GM12873 (cell line): ENCODE data around the gene GUCA2A.

ENCODE experiments used
- TF ChIP-seq, protein P1 (sequence below): IDR thresholded peaks from 2 replicates; pipeline ENCODE4 v1.5.1; 2012; ENCODE audit warnings: low read depth, mild to moderate bottlenecking, moderate library complexity, low read length, control low read depth; ENCODE audit not compliant: insufficient read depth; ENCODE audit errors: missing control alignments

GUCA2A gene

DNA sequence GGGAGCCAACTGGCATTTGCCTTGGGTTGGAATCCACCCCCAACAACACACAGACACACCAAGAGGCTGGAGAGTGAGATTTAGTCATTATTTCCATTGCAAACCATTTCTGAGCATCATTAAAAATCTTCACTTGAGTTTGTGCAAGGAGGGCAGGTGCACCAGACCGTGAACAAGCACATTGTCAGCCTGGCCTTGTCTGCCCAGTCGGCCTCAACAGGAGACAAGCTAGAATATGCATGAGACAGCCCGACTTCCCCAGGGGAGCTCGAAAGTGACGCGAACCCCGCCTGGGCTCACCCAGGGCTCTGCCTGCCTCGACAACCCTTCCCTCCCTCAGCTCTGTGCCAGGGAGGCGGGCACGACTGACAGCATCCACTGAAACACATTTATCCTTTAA lies 26.8 kb downstream of the GUCA2A start:
- TF ChIP-seq, protein P1, sequence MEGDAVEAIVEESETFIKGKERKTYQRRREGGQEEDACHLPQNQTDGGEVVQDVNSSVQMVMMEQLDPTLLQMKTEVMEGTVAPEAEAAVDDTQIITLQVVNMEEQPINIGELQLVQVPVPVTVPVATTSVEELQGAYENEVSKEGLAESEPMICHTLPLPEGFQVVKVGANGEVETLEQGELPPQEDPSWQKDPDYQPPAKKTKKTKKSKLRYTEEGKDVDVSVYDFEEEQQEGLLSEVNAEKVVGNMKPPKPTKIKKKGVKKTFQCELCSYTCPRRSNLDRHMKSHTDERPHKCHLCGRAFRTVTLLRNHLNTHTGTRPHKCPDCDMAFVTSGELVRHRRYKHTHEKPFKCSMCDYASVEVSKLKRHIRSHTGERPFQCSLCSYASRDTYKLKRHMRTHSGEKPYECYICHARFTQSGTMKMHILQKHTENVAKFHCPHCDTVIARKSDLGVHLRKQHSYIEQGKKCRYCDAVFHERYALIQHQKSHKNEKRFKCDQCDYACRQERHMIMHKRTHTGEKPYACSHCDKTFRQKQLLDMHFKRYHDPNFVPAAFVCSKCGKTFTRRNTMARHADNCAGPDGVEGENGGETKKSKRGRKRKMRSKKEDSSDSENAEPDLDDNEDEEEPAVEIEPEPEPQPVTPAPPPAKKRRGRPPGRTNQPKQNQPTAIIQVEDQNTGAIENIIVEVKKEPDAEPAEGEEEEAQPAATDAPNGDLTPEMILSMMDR, result no peak

DNA sequence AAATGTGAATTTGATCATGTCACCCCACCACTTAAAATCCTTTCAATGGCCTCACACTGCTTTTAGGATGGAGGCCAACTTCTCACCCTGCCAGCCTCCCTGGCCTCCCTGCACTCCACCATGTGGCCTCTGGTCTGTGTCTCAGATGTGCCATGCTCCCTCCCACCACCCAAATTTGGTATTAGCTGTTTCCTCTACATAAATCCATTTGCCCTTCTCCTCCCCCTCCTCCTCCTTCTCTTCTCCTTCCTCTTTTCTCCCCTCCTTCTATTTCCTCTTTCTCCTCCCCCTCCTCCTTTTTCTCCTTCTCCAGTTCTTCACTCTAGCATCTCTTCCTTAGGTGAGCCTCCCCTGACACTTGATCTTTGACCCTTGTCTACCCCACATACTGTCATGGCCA lies 28.1 kb downstream of the GUCA2A start:
- TF ChIP-seq, protein P1, result no peak

DNA sequence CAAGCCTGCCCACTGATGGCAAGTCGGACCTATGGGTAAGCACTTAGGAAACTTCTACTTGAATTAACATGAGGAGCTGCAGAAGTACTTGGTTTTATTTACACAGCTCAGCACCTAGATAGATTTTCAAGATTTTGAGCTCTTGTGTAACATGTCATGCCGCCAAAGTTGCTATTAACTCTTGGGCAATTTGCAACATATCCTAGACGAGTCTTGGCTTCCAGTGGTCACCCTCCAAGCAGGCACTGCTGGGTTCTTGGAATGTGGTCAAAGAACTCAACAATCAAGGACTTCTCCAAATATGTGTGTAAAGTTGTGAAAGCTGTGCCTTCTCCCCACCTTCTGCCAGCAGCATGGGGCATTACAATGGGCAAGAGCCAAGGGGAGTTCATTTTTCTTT lies 29.1 kb downstream of the GUCA2A start:
- TF ChIP-seq, protein P1, result no peak

DNA sequence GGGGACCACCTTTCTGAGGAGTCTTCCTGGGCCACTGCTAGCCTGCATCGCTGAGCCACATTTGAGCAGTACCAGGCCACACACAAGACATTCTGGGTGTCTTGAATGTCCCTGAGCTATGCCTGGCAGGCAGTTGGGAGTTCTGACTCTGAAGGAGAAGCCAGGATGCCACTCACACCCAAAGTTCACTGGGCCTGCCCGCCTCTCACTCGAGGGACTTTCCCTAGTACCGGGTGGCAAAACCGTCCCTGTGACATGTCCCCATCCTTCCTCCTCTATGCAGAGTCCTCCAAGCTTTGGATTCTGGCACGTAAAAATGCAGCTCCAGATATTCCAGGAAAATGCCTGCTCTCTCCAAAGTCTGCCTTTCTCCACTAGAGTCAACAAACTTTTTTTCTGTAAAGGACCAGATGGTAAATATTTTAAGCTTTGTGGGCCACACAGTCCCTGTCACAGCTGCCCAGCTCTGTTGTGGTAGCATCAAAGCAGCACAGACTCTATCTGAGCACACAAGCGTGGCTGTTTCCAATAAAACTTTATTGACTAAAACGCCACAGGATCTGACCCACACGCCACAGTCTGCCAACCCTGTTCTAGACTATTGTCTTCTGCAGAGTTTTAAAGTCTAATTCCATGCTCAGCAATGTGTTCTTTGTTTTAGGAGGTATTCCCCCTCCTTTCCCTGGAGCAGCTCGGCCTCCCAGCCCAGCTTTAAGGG lies 30.6 kb downstream of the GUCA2A start:
- TF ChIP-seq, protein P1, result no peak

DNA sequence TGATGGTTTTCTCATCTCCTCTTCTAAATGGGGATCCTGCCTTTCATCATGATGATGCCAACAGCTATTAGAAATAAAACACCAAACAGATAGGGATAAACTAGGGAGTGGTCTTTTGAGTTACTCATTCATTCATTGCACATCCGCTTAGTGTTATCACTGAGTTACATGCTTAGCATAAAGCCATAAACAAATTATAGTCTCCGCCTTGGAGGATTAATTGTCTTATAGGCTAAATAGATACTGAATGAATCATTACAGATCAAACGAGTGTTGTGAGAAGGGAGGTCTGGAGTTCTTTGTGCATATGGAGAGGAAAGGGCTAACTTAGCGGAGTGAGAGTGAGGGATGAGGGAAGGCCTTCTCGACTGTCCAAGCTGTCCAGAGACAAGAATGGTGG lies 31.2 kb downstream of the GUCA2A start:
- TF ChIP-seq, protein P1, result no peak

DNA sequence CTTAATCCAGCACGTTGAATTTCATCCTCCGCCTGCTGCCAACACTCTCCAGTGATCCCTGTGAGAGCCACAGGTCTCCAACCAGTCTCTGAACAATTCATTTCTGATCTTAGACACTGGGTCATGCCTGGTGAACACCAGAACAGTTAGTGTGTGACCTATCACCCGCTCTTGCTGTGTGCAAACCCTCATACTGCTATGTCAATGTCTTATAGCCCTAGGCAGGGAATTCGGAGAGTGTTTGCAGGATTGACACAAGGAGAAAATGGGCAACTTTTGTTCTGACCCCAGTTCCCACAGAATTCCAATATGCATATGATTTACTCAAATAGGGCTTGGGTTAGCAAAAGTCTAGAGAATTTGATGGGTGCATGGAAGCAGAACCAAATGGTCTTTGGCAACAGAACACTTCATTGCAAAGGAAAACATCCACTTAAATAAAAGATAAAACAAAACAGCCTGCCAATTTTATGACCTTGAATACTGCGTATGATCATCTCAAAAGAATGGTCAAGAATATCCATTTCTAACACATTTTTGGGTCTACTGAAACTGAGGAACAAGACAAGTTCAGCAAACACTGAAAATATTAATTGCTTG lies 34.4 kb downstream of the GUCA2A start:
- TF ChIP-seq, protein P1, result no peak

DNA sequence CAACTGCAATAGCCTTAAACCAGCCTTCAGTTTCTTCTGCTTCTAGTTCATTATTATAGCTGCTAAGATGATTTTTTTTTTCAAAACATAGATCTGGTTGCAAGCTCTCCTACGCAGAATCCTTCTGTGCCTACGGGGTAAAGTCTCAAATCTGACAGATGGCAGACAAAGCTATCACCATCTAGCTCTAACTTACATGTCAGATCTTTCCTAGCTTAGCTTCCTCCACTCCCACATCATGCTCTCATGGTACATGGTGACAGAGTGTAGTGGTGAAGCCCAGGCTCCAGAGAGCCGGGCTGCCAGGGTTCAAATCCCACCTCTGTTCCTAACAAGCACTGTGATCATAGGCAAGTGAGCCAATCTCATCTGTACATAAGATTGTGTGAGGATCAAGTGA lies 35.6 kb downstream of the GUCA2A start:
- TF ChIP-seq, protein P1, result no peak
